K562 (cell line): ENCODE data around the gene PLG. TPM values are rescaled to one million over a fixed set of nuclear protein-coding genes. Genes with fewer than 3 reads are reported as not detected.
A peak's percentile ranks its signal among the peaks of the same experiment; 100 is the strongest.

Experiments
- ADNP ChIP-seq: fragments of 200-800 bp; sonication (Bioruptor generic); IDR thresholded peaks from 2 replicates; pipeline ENCODE4 v1.6.1; 2016; ENCODE audit warnings: missing genetic modification characterization, missing compliant biosample characterization
- BRD4 ChIP-seq: fragments of 200-600 bp; sonication (generic); IDR thresholded peaks from 2 replicates; pipeline ENCODE4 v1.6.1; 2017; ENCODE audit warnings: inconsistent platforms
- CBFA2T2 ChIP-seq: fragments of 450-650 bp; conservative IDR thresholded peaks from 2 replicates; pipeline ENCODE4 v1.6.1; 2017; ENCODE audit warnings: mild to moderate bottlenecking
- E2F8 ChIP-seq: fragments of 450-650 bp; IDR thresholded peaks from 2 replicates; pipeline ENCODE4 v1.7.1; 2018; ENCODE audit warnings: mild to moderate bottlenecking, low read depth; ENCODE audit not compliant: partially characterized antibody
- RBBP5 ChIP-seq: fragments of 200-600 bp; sonication (generic); IDR thresholded peaks from 2 replicates; pipeline ENCODE4 v1.6.1; 2012; ENCODE audit warnings: borderline replicate concordance, mild to moderate bottlenecking, low read length, control low read depth, inconsistent platforms; ENCODE audit not compliant: insufficient read depth, poor library complexity, severe bottlenecking
- TEAD4 ChIP-seq, 2 experiments: sonication (generic) in 1 of 2; formaldehyde crosslinking in 1 of 2; IDR thresholded peaks; 2 replicates each; pipeline versions ENCODE4 v1.6.1 to v1.8.0; 2012 to 2022; ENCODE audit warnings: borderline replicate concordance in 1 of 2, inconsistent platforms in 1 of 2, low read length in 1 of 2, mild to moderate bottlenecking in 1 of 2, missing genetic modification reagents in 1 of 2
- TRIM28 ChIP-seq: fragments of 450-650 bp; IDR thresholded peaks from 2 replicates; pipeline ENCODE4 v1.6.1; 2017
- ZBTB40 ChIP-seq, 2 experiments: fragments of 450-650 bp in 1 of 2; sonication (generic) in 1 of 2; formaldehyde crosslinking in 1 of 2; IDR thresholded peaks; 2 replicates each; pipeline versions ENCODE4 v1.7.1 to v1.9.0; 2016 to 2022; ENCODE audit warnings: inconsistent platforms in 1 of 2, mild to moderate bottlenecking in 1 of 2, missing genetic modification reagents in 1 of 2
- ZNF184 ChIP-seq: sonication (generic); formaldehyde crosslinking; IDR thresholded peaks from 2 replicates; pipeline ENCODE4 v1.5.0; 2020; ENCODE audit warnings: missing genetic modification reagents
- ZNF197 ChIP-seq: fragments of 200-800 bp; sonication (Bioruptor generic); IDR thresholded peaks from 2 replicates; pipeline ENCODE4 v1.6.1; 2016; ENCODE audit warnings: low read depth, missing genetic modification characterization, missing compliant biosample characterization
- ZNF589 ChIP-seq: fragments of 200-800 bp; sonication (Bioruptor generic); IDR thresholded peaks from 2 replicates; pipeline ENCODE4 v1.6.1; 2016; ENCODE audit warnings: low read depth, missing genetic modification characterization, missing compliant biosample characterization
- ZNF766 ChIP-seq: fragments of 200-800 bp; sonication (Bioruptor generic); conservative IDR thresholded peaks from 2 replicates; pipeline ENCODE4 v1.6.1; 2016; ENCODE audit warnings: missing genetic modification characterization, missing compliant biosample characterization
- polyA plus RNA-seq, 8 experiments: library from polyadenylated mRNA; depleted of rRNA in 4 of 8; stranded (reverse) in 5 of 8; unstranded in 3 of 8; fragments of >200 nt; fragmentation: Nextera tagmentation in 2 of 8; fragmentation: Illumina TruSeq in 1 of 8; extraction: Ambion mirVana in 2 of 8; extraction: Trizol in 1 of 8; gene quantifications; 2 replicates each; pipeline versions ENCODE4 v1.2.1 to v1.2.3, GENCODE V29; 2011 to 2014; ENCODE audit warnings: inconsistent platforms in 1 of 8, missing spikeins in 1 of 8
- total RNA-seq, 7 experiments: library from RNA; depleted of rRNA in 6 of 7; stranded (reverse); fragments of >200 nt in 6 of 7; fragmentation: Illumina TruSeq in 2 of 7; extraction: Trizol in 2 of 7; gene quantifications; 2 replicates each; pipeline versions ENCODE4 v1.2.1 to v1.2.3, GENCODE V29; 2011 to 2021; ENCODE audit warnings: low replicate concordance in 1 of 7

Gene PLG
- total and polyA plus RNA-seq, 9 of the 15 experiments (the other 6 are each of a cell fraction or from before 2014, with no cell fraction given): 0.64 TPM; not detected in 8

DNA sequence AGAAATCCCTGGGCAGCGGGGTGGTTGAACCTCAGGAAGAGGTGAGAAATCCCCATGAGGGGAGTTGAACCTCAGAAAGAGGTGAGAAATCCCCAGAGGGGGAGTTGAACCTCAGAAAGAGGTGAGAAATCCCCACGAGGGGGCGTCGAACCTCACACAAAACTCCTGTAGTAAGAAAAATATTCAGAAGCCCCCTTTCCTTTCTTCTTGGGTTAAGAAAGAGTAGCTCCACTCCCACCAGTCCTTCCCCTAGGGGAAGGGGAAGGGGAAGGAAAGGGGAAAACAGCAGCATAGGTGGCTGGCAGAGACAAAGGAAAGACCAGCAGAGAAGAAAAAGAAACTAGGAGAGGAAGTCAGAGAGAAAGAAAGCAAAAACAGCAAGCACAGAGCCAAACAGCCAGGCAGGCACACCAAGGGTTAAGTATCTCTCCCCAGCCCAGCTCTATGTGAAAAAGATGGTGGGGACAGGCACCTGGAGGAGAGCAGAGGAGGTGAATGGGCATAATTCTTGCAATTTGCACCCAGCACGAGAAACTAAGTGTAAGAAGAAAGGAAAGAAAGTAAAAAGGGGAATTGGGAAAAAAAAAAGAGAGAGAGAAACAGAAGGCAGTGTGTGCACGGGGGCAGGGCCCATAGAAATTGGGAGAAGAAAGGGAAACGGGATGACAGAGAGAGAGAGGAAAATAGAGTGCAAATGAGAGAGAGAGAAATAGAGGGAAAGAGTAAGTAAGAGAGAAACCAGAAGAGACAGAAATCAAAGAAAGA lies 88.2 kb downstream of the PLG start (continued):
- peak; percentile 30 for TF ChIP-seq E2F8
- peak; percentile 52; the same call in 1 of the 2 replicates for TF ChIP-seq TRIM28
- no peak for TF ChIP-seq BRD4
- no peak for TF ChIP-seq TEAD4 (IDR thresholded peaks at IDR 0.05; ENCODE audit: low read length)
- no peak for TF ChIP-seq TEAD4 (CRISPR knock-in tag; IDR thresholded peaks at IDR 0.05; ENCODE audit: borderline replicate concordance)
- no peak for TF ChIP-seq ZNF589 (CRISPR knock-in tag)
- TF ChIP-seq ZNF184: peak; percentile 86; the same call in 1 of the 2 replicates
- no peak for TF ChIP-seq CBFA2T2
- TF ChIP-seq ZNF766: no peak
- no peak for TF ChIP-seq ZNF197 (CRISPR knock-in tag)
- no peak for TF ChIP-seq ADNP
- no peak for TF ChIP-seq RBBP5
- peak; percentile 56; the same call in 1 of the 2 replicates for TF ChIP-seq ZBTB40 (IDR thresholded peaks at IDR 0.05)
- no peak for TF ChIP-seq ZBTB40 (CRISPR knock-in tag; IDR thresholded peaks at IDR 0.05)
